ENCODE results near the gene SRPX2. TPM values are rescaled to one million over a fixed set of nuclear protein-coding genes. Genes with fewer than 3 reads are reported as not detected.
A peak's percentile ranks its signal among the peaks of the same experiment; 100 is the strongest.

Gene SRPX2
- polyA plus RNA-seq, 1 of the 3 experiments (the other 2 are of a cell fraction): 14.5 TPM

GRCh38 chrX:100643956-100644860 is at the start of gene SRPX2 (continued):
- no peak for TF ChIP-seq RCOR1 (IDR thresholded peaks at IDR 0.05; ENCODE audit: low read length)
- TF ChIP-seq TCF12 (IDR thresholded peaks at IDR 0.05): peak; percentile 56
- TF ChIP-seq SIN3A (IDR thresholded peaks at IDR 0.05; ENCODE audit: borderline replicate concordance, low read depth, low read length): no peak

DNA sequence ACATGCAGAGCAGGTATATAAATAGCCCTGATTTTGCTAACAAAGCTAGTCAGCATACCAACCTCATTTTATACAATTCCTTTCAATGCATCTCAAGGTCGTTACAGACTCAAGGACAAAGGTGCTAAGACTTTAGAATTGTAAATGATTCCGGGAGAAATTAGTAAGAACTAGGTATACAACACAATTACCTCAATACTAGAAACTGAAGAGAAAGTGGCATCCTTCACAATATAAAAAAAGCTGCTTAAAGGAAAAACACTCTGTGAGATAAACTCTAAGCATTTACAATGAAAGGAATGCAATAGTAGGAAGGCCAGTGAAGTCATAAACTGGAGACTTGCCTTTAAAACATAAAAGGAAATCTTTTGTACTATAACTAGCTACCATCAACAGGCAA is 47.4 kb upstream of the SRPX2 start:
- Histone ChIP-seq H4K20me1 (ENCODE audit: insufficient read depth) (no peaks in the 10 kb centered on the region), H3K9me3 (no peaks in the 10 kb centered on the region), H3K27ac (ENCODE audit: low read depth in 2 of 2, low read length in 1 of 2) (no peak overlapping the region), H3K27me3 (ENCODE audit: insufficient read depth) (peaks cover 6% of the 10 kb centered on the region), H2AFZ (ENCODE audit: low read depth) (no peak overlapping the region), H3K9ac (no peak overlapping the region), H3K36me3 (replicated peaks in 1 of 2; ENCODE audit: control insufficient read depth in 1 of 2, insufficient read depth in 2 of 2, low read length in 1 of 2) (no peaks in the 10 kb centered on the region), H3K79me2 (ENCODE audit: insufficient read depth) (no peaks in the 10 kb centered on the region), H3K4me1 (ENCODE audit: control insufficient read depth in 1 of 2, insufficient read depth in 2 of 2, low read depth in 1 of 2, low read length in 1 of 2) (no peaks in the 10 kb centered on the region), H3K4me2 (no peak overlapping the region), H3F3A (replicated peaks; ENCODE audit: insufficient read depth) (no peaks in the 10 kb centered on the region), H3K4me3 (ENCODE audit: low read depth in 2 of 2, low read length in 1 of 2) (no peak overlapping the region), H3K9me2 (no peaks in the 10 kb centered on the region)
- DNase-seq: no peak
- TF ChIP-seq FOXJ3 (CRISPR knock-in tag; IDR thresholded peaks at IDR 0.05): no peak
- no peak for TF ChIP-seq POLR2AphosphoS5 (IDR thresholded peaks at IDR 0.05; ENCODE audit: low read depth, low read length)
- TF ChIP-seq NFIC (IDR thresholded peaks at IDR 0.05; ENCODE audit: borderline replicate concordance): no peak
- POLR2A ChIA-PET: no interaction called here
- 3% methylated on average over 2 of the region's 2 CpGs for WGBS (ENCODE audit: low lambda C conversion rate)
- CTCF ChIA-PET: interaction anchor here (0.9 to 1.5 kb wide), 2 partner anchors 35 to 40 kb away, joined by 3 to 5 read pairs; partner anchors contain the start of gene TSPAN6

DNA sequence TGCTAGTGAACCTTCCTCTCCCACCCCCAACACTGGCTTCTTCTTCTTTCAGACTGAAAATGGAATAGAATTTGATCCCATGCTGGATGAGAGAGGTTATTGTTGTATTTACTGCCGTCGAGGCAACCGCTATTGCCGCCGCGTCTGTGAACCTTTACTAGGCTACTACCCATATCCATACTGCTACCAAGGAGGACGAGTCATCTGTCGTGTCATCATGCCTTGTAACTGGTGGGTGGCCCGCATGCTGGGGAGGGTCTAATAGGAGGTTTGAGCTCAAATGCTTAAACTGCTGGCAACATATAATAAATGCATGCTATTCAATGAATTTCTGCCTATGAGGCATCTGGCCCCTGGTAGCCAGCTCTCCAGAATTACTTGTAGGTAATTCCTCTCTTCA is 44.5 kb upstream of the SRPX2 start:
- no peak for TF ChIP-seq NRF1 (IDR thresholded peaks at IDR 0.05; ENCODE audit: low read depth, low read length)
- no peak for TF ChIP-seq CHD2 (IDR thresholded peaks at IDR 0.05; ENCODE audit: low read length, partially characterized antibody)
- no peak for TF ChIP-seq MEF2A (IDR thresholded peaks at IDR 0.05; ENCODE audit: borderline replicate concordance, low read depth)
- no peak for TF ChIP-seq TEAD4 (IDR thresholded peaks at IDR 0.05; ENCODE audit: borderline replicate concordance, insufficient read depth)
- no peak for DNase-seq
- H3K79me2 ChIP-seq (ENCODE audit: insufficient read depth): no peaks in the 10 kb centered on the region
- H3K27ac ChIP-seq (ENCODE audit: low read depth in 2 of 2, low read length in 1 of 2): no peak overlapping the region
- H3F3A ChIP-seq (replicated peaks; ENCODE audit: insufficient read depth): no peaks in the 10 kb centered on the region
- H3K4me2 ChIP-seq: no peak overlapping the region
- ChIA-PET CTCF (no interaction called here), POLR2A (no interaction called here)
- no peaks in the 10 kb centered on the region for H3K36me3 ChIP-seq (replicated peaks in 1 of 2; ENCODE audit: control insufficient read depth in 1 of 2, insufficient read depth in 2 of 2, low read length in 1 of 2)
- no peaks in the 10 kb centered on the region for H3K4me1 ChIP-seq (ENCODE audit: control insufficient read depth in 1 of 2, insufficient read depth in 2 of 2, low read depth in 1 of 2, low read length in 1 of 2)
- H3K27me3 ChIP-seq (ENCODE audit: insufficient read depth): peaks cover 6% of the 10 kb centered on the region
- no peak overlapping the region for H3K4me3 ChIP-seq (ENCODE audit: low read depth in 2 of 2, low read length in 1 of 2)
- H3K9me2 ChIP-seq: no peaks in the 10 kb centered on the region
- H2AFZ ChIP-seq (ENCODE audit: low read depth): no peak overlapping the region
- H3K9me3 ChIP-seq: no peaks in the 10 kb centered on the region
- no peak overlapping the region for H3K9ac ChIP-seq
- H4K20me1 ChIP-seq (ENCODE audit: insufficient read depth): no peaks in the 10 kb centered on the region
- WGBS (ENCODE audit: low lambda C conversion rate): 16% methylated on average over 9 of the region's 9 CpGs

DNA sequence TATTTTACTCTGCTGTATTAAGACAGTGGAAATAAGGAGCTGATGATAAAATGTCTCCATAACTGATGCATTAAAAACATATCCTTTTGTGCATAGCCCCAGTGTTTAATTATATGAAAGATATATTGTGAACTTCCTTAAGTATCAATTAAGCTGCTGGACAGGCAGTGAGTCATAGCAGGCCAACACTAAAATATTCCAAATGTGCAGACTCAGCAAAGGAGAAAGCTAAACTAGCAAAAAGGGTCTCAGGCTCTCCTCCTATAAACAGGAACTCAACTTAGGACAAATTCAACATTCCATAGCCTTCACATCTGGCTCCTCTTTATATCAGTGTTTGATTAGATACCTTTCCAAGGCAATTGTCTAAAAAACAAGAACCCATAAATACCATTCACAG is 43.7 kb upstream of the SRPX2 start:
- H3K79me2 ChIP-seq (ENCODE audit: insufficient read depth): no peaks in the 10 kb centered on the region
- no peak overlapping the region for H3K9ac ChIP-seq
- CTCF ChIA-PET: no interaction called here
- H2AFZ ChIP-seq (ENCODE audit: low read depth): no peak overlapping the region
- no peak overlapping the region for H3K4me3 ChIP-seq (ENCODE audit: low read depth in 2 of 2, low read length in 1 of 2)
- no peak for TF ChIP-seq FOSL2 (IDR thresholded peaks at IDR 0.05; ENCODE audit: borderline replicate concordance, low read depth)
- TF ChIP-seq MEF2A (IDR thresholded peaks at IDR 0.05; ENCODE audit: borderline replicate concordance, low read depth): no peak
- H3K4me1 ChIP-seq (ENCODE audit: control insufficient read depth in 1 of 2, insufficient read depth in 2 of 2, low read depth in 1 of 2, low read length in 1 of 2): no peaks in the 10 kb centered on the region
- no peak overlapping the region for H3K27ac ChIP-seq (ENCODE audit: low read depth in 2 of 2, low read length in 1 of 2)
- no peaks in the 10 kb centered on the region for H3K36me3 ChIP-seq (replicated peaks in 1 of 2; ENCODE audit: control insufficient read depth in 1 of 2, insufficient read depth in 2 of 2, low read length in 1 of 2)
- POLR2A ChIA-PET: no interaction called here
- H3F3A ChIP-seq (replicated peaks; ENCODE audit: insufficient read depth): no peaks in the 10 kb centered on the region
- H3K9me2 ChIP-seq: no peaks in the 10 kb centered on the region
- H3K4me2 ChIP-seq: no peak overlapping the region
- H3K9me3 ChIP-seq: no peaks in the 10 kb centered on the region
- DNase-seq: no peak
- H4K20me1 ChIP-seq (ENCODE audit: insufficient read depth): no peaks in the 10 kb centered on the region
- H3K27me3 ChIP-seq (ENCODE audit: insufficient read depth): peaks cover 6% of the 10 kb centered on the region
